GM23338 (cell line): ENCODE measurements around the gene TRIM38.

ENCODE experiments used
- CREB1 ChIP-seq: fragments of 250-450 bp; sonication (Bioruptor Pico); IDR thresholded peaks from 2 replicates; pipeline ENCODE4 v1.5.0; 2020; ENCODE audit warnings: low read depth, mild to moderate bottlenecking, moderate library complexity
- EZH2 ChIP-seq: fragments of 200-600 bp; sonication (generic); IDR thresholded peaks from one replicate; pipeline ENCODE4 v1.8.0; 2017; ENCODE audit warnings: antibody characterized with exemption, mild to moderate bottlenecking, low read depth; ENCODE audit not compliant: unreplicated experiment
- EZH2phosphoT487 ChIP-seq: fragments of 200-600 bp; sonication (generic); IDR thresholded peaks from one replicate; pipeline ENCODE4 v1.8.1; 2018; ENCODE audit warnings: antibody characterized with exemption; ENCODE audit not compliant: unreplicated experiment
- NANOG ChIP-seq: IDR thresholded peaks from 2 replicates; pipeline ENCODE4 v1.6.1; 2016; ENCODE audit warnings: antibody characterized with exemption, borderline replicate concordance
- POLR2AphosphoS5 ChIP-seq: IDR thresholded peaks from 2 replicates; pipeline ENCODE4 v1.6.1; 2016; ENCODE audit warnings: antibody characterized with exemption, low read depth
- ZNF331 ChIP-seq: fragments of 250-450 bp; sonication (Bioruptor Pico); IDR thresholded peaks from 2 replicates; pipeline ENCODE4 v1.5.0; 2020; ENCODE audit warnings: low read depth, mild to moderate bottlenecking, moderate library complexity
- TF ChIP-seq, protein P1 (sequence below), 2 experiments: fragments of 200-600 bp in 1 of 2; sonication (generic) in 1 of 2; conservative IDR thresholded peaks; 2 replicates each; pipeline versions ENCODE4 v1.5.1 to v1.6.1; 2016 to 2017; ENCODE audit warnings: antibody characterized with exemption in 2 of 2, low read depth in 2 of 2, mild to moderate bottlenecking in 2 of 2, moderate library complexity in 1 of 2
- TF ChIP-seq, protein P2 (sequence below): IDR thresholded peaks from one replicate; pipeline ENCODE4 v1.6.1; 2018; ENCODE audit warnings: antibody characterized with exemption; ENCODE audit not compliant: unreplicated experiment

DNA sequence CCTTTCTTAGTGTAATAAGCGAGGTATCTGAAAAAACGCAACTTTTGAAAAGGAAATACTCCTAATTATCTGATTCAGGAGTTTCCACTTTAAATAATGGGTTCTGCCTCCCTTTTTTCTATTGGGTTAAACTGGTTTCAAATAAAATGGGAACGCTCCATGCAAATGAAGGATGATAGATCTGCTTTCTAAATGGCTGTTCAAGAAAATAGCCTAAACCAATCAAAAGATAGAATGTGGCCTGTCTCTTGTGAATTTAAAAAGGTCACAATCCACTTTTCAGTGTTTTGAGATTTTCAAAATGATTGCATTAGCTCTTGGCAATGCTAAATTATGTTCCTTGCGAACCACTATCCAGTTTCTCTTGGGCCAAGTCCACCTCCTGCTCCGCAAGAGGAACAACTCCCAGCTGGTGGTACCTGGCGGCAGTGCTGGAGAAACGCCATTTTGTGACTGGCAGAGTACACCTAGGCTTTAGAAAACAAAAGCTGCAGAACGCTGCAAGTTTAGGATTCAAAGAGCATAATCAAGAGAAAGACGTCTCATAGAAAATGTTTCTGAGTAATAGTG lies 56.7 kb downstream of the TRIM38 start:
- TF ChIP-seq, protein P1, sequence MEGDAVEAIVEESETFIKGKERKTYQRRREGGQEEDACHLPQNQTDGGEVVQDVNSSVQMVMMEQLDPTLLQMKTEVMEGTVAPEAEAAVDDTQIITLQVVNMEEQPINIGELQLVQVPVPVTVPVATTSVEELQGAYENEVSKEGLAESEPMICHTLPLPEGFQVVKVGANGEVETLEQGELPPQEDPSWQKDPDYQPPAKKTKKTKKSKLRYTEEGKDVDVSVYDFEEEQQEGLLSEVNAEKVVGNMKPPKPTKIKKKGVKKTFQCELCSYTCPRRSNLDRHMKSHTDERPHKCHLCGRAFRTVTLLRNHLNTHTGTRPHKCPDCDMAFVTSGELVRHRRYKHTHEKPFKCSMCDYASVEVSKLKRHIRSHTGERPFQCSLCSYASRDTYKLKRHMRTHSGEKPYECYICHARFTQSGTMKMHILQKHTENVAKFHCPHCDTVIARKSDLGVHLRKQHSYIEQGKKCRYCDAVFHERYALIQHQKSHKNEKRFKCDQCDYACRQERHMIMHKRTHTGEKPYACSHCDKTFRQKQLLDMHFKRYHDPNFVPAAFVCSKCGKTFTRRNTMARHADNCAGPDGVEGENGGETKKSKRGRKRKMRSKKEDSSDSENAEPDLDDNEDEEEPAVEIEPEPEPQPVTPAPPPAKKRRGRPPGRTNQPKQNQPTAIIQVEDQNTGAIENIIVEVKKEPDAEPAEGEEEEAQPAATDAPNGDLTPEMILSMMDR (conservative IDR thresholded peaks at IDR 0.05; ENCODE audit: low read depth in 2 of 2) = no peak
- TF ChIP-seq EZH2 (no peak), EZH2phosphoT487 (no peak), POLR2AphosphoS5 (no peak), NANOG (no peak), ZNF331 (CRISPR knock-in tag) (no peak), CREB1 (CRISPR knock-in tag) (no peak)
- TF ChIP-seq, protein P2, sequence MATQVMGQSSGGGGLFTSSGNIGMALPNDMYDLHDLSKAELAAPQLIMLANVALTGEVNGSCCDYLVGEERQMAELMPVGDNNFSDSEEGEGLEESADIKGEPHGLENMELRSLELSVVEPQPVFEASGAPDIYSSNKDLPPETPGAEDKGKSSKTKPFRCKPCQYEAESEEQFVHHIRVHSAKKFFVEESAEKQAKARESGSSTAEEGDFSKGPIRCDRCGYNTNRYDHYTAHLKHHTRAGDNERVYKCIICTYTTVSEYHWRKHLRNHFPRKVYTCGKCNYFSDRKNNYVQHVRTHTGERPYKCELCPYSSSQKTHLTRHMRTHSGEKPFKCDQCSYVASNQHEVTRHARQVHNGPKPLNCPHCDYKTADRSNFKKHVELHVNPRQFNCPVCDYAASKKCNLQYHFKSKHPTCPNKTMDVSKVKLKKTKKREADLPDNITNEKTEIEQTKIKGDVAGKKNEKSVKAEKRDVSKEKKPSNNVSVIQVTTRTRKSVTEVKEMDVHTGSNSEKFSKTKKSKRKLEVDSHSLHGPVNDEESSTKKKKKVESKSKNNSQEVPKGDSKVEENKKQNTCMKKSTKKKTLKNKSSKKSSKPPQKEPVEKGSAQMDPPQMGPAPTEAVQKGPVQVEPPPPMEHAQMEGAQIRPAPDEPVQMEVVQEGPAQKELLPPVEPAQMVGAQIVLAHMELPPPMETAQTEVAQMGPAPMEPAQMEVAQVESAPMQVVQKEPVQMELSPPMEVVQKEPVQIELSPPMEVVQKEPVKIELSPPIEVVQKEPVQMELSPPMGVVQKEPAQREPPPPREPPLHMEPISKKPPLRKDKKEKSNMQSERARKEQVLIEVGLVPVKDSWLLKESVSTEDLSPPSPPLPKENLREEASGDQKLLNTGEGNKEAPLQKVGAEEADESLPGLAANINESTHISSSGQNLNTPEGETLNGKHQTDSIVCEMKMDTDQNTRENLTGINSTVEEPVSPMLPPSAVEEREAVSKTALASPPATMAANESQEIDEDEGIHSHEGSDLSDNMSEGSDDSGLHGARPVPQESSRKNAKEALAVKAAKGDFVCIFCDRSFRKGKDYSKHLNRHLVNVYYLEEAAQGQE = no peak
